GM18517 (cell line): ENCODE results near the gene HAUS7.

Source experiments
- ATAC-seq: cut with Tn5 transposase; IDR thresholded peaks from one replicate; pipeline ENCODE4 v1.9.1; 2021; ENCODE audit warnings: mild to moderate bottlenecking, moderate library complexity; ENCODE audit not compliant: unreplicated experiment

HAUS7 gene

DNA sequence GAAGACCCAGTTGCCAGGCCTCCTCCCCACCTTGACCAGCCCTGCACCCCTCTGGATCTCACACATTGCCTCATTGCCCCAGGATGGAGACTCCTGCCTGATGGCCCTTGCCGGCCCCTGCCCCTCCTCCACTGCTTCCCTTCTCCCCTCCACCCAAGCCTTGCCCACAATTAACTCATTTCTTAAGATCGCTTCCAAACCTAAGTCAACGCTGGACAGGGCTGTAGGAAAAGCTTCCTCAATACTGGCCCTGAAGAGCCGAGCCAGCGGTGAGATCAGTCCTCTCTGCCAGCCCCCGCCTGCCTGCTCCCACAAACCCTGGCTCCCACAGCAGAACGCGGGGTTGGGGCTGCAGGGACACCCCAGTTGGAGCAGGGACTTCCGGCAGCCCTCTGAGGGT is 7.5 kb upstream of the HAUS7 start:
- no peak for ATAC-seq

DNA sequence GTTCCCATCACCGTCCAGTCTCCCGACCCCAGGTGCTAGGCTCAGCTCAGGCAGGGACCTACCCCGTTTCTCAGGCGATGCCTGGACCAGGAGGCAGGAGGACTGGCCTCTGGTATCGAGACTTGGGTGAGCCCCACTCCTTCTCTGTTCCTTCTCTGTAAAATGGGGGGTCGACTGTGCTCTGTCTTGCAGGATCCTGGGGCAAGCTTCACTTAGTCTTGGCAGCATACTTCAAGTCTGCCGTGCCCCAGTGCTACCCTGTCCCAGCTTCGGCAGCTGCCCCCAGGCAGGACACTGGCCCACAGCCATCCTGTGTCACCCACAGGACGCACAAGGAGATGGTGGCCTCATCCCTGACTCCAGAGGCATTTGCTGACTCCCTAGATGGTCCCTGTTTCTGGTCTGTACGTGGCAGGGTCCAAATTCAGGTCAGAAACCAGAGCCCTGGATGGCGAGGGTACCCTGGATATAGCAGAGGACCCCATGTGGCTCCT is 7.0 kb upstream of the HAUS7 start:
- ATAC-seq, result no peak

DNA sequence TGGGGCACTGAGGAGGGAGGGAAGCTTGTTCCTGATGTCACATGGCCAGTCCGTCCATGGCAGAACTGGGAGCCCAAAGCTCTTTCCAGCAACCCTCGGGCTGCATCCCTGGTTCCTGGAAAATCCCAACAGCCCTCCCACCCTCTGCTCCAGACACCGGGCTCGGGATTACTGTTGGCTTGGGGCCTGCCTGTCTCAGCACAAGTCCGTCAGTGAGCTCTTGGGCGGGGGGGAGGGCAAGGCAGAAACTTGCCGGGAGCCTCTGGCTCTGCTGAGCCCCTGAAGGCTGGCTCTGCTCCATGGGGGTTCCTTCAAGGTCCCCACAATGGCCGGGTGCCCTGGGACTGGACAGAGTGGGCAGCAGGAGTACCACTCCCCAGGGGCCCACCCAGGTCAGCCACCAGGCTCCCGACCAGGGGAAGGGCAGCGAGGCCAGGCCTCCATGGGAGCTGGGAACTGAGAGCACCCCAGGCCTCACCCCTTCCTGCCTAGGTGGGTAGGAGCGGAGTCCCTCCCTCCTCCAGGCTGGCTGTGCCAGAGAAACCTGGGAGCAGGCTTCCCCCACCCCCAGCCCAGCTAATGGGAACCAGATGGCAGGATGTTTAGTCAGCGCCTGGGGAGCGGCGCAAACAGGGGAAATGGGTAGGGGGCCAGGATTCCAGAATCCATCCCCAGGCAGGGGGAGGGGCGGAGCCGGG is 6.4 kb upstream of the HAUS7 start:
- no peak for ATAC-seq

DNA sequence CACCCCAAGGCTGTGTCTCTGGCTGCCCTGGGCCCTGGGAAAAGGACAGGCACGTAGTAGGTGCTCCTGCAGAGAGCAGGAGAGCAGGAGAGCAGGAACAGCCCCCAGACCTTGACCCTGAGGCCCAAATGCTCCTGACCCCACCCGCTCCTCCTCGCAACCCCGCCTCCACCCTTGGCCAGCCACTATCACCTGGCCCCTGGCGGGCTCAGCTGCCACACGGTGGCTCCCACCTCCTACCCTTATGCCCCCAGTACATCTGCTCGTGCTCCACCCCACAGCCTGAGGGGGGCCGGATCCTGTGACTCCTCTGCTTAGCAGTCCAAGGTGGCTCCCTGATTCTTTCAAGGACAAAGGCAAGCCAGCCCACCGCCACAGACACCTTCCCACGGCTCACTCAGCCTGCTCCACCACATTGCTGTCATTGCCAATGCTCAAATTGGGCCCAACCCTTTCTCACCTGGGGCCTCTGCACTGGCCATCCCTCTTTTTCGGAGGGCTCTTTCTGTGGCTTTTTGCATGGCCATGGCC is 5.4 kb upstream of the HAUS7 start:
- ATAC-seq, result no peak

DNA sequence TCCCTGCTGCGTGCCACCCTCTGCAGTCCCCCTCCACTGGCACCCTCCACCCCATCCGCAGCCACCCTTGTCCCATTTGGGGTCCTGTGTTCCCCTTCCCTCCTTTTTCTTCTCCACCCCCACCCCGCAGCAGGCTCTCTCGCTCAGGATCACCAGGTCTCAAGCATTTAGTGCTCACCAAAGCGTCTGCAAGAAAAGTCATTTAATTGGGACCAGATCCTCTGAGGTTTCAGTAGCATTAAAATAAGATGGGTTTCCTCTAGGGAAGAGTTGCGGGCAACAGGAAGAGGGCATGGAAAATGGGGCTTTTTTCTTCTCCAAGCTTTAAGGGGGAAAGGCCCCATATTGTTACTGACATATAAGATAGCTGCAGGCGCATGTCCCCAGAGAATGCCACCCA is 4.9 kb upstream of the HAUS7 start:
- no peak for ATAC-seq

DNA sequence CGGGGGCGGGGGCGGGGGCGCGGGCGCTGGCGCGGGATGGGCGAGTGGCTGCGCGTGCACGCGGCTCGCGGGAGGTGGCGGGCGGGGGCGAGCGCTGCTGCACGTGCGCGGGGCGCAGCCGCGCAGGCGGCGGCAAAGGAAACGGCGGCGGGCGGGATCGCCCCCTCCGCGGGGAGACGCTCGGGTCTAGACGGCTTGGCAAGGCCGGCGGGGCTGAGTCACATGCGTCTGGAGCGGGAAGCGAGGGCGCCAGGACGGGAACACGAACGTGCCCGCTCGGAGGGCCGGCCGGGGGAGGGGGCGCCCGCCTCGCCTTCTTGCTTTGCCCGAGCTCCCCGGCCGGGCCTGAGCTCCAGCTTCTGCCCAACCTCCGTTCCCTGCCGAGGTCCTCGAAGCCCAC is 4.3 kb upstream of the HAUS7 start:
- ATAC-seq, result no peak

DNA sequence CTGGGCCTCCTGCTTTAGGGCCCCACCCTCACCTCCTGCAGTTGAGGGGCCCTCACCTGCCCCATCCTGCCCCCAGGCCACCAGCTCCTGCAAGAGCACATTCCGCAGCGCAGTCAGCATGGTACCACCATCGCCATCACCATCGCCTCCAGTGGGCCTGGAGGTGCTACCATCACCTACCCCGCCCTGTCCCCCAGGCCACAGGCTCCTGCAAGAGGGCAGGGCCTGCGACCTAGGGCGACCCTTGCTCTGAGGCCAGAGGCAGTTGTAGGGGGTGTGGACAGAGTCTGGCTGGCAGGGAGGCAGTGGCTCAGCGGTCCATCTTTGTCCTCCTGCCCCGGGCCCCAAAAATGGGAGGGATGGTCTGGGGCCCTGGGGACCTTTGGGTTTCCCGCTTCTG is 3.9 kb upstream of the HAUS7 start:
- no peak for ATAC-seq

DNA sequence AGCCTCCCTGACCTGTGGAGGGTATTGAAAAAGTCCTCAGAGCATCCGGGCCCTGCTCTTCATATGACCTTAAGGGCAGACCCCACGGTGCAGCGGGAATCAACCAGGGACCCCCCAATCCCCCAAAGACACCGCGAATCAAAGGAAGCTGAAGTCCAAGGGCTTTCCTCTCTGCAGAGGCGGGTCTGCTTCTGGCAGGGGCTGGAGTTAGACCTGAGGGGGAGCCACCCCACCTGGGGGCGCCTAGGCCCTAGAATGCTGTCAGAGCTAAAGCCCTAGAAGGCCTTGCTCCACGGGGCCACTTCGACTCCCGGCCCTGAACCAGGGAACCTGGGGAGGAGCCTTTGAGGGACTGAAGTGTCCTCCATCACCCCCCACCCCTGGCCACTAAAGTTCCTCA is 2.8 kb upstream of the HAUS7 start:
- no peak for ATAC-seq

DNA sequence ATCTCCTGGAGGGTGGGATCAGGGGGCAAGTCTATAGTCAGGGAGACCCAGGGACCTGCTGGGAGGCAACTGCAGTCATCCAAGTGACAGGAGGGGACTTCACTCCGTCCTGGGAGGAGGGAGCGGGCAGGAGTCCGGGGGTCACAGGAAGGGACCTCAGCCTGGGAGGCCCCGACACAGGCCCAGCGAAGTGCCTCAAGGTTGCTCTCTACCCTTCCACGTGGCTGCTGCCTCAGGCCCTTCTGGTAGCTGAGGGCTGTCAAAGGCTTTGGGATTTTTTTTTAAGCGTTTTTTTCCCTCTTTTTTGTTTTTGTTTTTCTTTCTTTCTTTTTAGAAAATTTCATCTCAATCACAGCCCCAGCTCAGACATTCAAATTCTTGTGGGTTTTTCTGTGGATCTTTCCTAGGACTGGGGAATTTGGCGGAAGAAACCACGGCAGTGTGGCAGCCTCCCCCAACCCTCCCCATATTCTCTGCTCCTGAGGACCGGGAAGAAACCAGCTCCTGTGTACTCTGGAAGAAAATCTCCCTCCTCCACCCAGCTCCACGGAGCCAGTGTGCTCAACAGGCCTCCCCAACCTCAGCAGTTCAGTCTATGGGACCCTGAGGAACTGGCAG is 1.4 kb upstream of the HAUS7 start:
- no peak for ATAC-seq

DNA sequence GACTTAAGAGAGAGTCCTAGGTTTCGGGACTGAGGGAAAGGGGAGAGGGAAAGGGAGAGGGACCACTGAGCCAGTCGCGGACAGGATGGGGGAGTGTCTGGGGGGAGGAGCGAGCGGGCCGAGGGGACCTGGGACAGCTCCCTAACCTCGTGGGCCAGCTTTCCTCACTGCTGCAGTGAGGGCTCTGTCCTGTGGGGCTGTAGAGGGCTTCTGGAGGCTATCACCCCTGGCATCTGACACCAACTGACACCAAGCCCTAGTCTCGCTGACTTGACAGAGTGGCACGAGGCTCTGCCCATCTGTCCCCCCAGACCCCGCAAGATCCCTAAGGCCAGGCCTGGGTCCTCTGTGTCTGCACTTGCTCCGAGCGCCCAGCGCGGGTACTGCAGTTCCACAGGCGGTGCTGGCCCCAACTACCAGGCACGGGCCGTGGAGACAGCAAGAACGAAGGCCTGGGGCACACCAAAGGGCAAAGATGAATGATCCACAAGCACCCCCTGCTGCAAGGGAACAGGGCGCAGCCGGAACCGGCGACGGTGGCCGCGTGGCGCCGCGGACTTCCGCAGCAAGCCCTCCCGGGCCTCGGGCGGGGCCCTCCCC is 465 bp downstream of the HAUS7 start:
- ATAC-seq, result peak; percentile 37

DNA sequence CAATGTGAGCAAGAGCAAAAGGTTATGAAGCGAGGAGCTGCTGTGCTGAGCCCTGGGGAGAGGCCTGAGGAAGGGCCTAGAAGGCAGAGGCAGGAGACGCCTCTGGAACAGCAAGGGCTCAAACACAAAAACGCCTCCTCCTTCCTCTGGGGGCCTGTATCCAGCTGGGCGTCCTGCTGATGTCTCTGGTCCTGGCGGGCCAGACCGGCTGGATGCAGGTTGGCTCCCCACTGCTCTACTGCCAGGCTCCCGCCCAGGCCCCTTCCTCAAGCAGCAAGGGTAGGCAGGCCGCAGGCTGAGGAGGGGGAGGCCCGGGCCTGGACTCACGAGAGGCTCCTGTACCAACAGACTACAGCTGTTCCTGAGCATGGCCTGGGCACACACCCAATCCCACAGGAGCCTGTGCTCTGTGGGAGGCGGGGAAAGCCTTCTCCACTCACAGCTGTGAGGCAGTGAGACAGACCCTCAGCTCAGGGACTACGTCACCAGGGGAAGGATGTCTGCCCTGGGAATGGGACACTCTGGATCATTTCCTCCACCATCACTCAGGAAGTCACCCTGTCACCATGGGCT is 2.3 kb downstream of the HAUS7 start:
- no peak for ATAC-seq

DNA sequence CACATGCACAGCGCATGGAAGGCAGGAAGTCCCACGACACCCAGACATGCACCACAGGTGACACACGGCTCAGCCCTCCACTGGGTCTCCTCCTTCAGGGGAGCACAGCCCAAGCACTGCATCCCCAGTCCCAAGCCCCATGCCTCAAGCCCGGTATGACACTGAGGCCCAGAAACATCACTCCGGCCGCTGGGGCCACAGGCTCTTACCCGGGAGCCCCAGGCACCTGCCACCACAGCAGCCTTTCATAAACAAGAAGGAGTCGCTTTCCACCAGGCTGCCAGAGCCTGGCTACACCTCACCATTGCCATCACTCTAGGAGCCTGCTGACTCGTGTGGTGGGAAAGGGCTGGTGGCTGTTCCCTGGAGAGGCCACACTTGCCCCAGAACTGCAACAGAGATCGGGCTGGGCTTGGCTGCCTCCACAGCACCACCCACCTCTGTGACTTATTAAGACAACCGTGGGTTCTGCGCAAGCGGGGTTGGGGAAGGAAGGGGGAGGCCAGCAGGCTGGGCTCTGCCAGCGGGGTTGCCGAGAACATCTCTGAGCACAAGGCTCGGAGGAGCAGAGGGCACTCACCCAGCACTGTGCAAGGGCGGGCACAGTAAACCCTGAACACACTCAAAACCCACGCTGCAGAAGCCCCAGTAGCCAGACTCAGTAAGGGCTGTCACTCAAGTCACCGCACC is 4.5 kb downstream of the HAUS7 start:
- no peak for ATAC-seq

DNA sequence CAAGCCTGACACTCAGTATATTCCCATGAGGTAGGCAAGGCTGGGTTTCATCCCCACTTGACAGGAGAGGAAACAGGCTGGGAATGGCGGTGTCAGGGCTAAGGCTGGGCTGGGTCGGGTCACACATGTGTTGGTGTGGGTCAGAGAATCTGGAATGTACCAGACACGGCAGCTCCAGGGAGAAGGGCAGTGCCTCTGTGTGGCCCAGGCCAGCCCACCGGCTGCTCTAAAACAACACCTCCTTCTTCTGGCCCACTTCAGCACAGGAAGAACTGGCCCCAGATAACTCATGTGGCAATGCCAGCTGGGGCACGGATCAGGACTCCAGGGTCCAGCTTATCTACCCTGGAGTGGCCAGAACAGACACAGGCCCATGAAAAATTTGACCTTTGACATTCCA is 6.3 kb downstream of the HAUS7 start:
- ATAC-seq, result no peak

DNA sequence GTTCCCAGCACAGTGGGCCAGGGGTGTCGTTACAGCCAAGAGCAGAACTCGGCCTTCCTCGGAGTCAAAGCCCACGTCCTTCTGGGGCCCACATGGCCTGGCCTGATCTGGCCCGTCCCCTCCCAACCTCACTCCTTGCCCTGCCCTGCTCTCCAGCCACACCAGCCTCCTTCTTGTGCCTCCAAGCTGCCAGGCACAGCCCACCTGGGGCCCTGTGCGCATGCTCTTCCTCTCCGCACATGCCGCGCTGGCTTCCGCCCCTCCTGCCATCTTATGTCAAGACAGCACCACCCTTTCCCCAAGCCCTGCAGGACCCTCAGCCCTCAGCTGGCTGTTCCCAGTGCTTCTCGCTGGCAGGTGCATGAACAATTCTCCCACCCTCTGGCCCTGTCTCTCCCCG is 6.8 kb downstream of the HAUS7 start:
- ATAC-seq, result no peak

DNA sequence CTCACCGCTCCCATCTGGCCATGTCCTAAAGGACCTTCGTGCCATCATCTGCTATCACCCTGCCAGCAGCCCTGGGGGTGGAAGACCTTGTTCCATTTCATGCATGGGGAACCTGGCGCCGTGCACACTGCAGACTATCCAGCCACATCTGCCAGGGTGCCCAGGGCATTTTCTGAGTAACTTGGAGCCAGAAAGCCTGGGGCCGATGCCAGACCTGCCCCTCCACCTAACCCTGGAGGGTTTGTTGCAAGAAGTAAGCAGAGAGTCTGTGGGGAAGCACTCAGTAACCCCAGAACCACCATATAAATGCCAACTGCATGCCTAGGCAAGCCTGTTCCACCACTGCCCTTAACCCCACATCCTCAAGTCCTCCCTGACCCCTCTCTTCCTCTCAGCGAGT is 7.3 kb downstream of the HAUS7 start:
- ATAC-seq, result no peak

DNA sequence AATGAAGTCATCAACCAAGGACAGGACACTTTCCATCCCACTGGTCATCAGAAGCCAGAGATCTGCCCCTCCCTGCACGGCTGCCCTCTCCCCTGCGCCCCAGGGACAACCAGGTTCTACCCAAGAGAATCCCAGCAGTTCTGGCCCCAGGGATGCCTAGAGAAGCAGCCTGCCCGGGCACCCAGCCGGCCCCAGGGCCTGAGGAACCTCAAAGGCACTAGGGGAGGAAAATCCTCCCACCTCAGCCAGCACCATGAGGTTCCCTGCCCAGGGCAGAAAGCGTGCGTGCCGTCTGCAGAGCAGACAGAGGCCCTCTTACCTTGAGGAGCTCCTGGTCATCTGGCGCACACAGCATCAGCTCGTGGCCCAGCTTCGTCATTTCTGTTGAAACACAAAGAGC is 8.1 kb downstream of the HAUS7 start:
- no peak for ATAC-seq

DNA sequence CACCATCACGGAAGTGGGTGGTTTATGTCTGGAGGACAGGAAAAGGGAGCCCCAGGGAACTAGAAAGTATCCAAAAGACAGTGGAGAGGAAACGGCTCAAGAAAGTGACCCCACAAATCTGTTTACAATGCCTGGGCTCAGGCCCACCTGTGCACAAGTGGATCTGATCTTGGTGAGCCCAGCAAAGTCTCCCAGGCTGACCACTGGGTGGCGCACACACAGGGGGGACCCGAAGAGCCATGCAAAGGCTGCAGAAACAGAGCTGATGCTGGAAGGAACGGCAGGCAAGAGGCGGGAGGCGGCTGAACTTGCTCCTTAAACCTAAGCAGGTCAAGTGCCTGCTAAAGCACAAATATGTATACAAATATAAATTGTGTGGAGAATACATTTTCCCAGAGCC is 9.6 kb downstream of the HAUS7 start:
- no peak for ATAC-seq

DNA sequence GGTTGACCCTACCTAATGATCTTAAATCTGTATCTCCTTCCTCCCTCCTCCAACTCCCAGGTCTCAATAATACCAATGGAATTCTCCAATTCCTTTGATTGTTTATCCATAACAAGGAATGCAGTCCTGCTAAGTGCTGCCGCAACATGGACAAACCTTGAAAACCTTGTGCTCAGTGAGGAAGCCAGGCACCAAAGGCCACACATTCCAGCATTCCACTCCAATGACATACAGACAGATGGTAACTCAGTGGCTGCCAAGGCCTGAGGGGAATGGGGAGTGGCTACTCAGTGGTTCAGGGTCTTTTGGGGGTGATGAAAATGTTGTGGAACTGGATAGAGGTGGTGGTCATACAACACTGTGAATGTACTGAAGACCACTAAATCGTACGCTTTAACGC is 10.4 kb downstream of the HAUS7 start:
- ATAC-seq, result no peak

DNA sequence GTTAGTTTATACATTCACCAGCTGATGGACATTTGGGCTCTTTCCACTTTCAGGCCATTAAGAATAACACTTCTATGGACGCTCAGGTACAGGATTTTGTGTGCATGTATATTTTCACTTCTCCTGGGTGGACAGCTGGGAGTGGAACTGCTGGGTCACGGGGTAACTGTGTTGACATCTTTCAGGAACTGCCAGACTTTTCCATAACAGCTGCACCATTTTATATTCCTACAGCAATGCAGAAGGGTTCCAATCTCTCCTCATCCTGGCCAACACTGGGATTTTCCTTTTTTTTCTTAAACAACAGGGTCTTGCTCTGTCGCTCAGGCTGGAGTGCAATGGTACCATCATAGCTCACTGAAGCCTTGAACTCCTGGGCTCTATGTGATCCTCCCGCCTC is 11.9 kb downstream of the HAUS7 start:
- ATAC-seq, result no peak

DNA sequence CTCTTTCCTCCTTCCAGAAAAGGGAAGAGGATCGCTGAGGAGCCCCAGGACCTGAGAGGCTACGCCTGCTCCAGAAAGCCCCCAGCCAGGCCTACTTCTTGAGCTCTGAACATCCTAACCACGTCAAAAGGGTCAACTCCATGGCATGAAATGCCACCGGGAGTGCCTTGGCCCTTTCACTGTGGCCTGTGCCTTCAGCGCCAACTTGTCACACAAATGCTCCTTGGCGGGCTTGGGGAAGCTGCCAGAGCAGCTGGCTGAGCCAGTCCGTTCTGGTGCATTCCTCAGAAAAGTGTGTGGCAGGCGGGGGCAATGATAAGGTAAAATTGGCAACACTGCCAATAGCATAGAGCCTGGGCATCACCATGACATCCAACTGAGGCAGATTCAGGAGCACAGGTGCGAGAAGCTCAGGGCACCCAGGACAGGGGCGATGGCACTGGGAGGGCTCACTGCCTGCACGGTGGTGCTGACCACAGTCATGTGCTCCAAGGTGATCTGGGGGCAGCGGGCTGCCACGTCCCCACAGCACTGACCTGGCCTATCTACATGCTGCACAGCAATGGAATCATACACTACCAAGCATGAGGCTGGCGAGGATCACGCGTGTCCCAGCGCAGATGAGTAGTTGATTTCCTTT is 12.4 kb downstream of the HAUS7 start:
- ATAC-seq, result no peak
